Measurements from ENCODE around the gene DLGAP3.

DLGAP3 gene

GRCh38 chr1:34867415-34867814 is 62.0 kb downstream of the DLGAP3 start:
- no peak for DNase-seq (ENCODE audit: low spot score)

- no peak for DNase-seq (ENCODE audit: low spot score)
Measured at GRCh38 chr1:34866762-34867109, 62.7 kb downstream of the DLGAP3 start.

GRCh38 chr1:34865981-34866761 is 63.3 kb downstream of the DLGAP3 start:
- no peak for DNase-seq (ENCODE audit: low spot score)

- no peak for DNase-seq (ENCODE audit: low spot score)
Measured at GRCh38 chr1:34865573-34865972, 63.9 kb downstream of the DLGAP3 start.

GRCh38 chr1:34864759-34865158 is 64.7 kb downstream of the DLGAP3 start:
- DNase-seq (ENCODE audit: low spot score): no peak

GRCh38 chr1:34863501-34863900 is 65.9 kb downstream of the DLGAP3 start:
- no peak for DNase-seq (ENCODE audit: low spot score)

- DNase-seq (ENCODE audit: low spot score): peak; percentile 89
Measured at GRCh38 chr1:34859446-34860200, 69.8 kb downstream of the DLGAP3 start, which contains the start of gene SMIM12. TSS of gene SMIM12 (minus strand) at chr1:34859749. CDS start at chr1:34855977, 3,772 bp downstream.

- DNase-seq (ENCODE audit: low spot score): no peak
Measured at GRCh38 chr1:34858901-34859445, 70.5 kb downstream of the DLGAP3 start.

- no peak for DNase-seq (ENCODE audit: low spot score)
Measured at GRCh38 chr1:34856697-34857096, 72.8 kb downstream of the DLGAP3 start.

GRCh38 chr1:34852677-34853217 is 76.7 kb downstream of the DLGAP3 start:
- DNase-seq (ENCODE audit: low spot score): peak; percentile 90

- no peak for DNase-seq (ENCODE audit: low spot score)
Measured at GRCh38 chr1:34851431-34852105, 77.9 kb downstream of the DLGAP3 start.

- DNase-seq (ENCODE audit: low spot score): no peak
Measured at GRCh38 chr1:34850382-34850781, 79.1 kb downstream of the DLGAP3 start.

- no peak for DNase-seq (ENCODE audit: low spot score)
Measured at GRCh38 chr1:34847094-34847493, 82.4 kb downstream of the DLGAP3 start.

GRCh38 chr1:34846265-34846664 is 83.2 kb downstream of the DLGAP3 start:
- no peak for DNase-seq (ENCODE audit: low spot score)

GRCh38 chr1:34845131-34845901 is 84.1 kb downstream of the DLGAP3 start:
- no peak for DNase-seq (ENCODE audit: low spot score)

GRCh38 chr1:34844252-34844634 is 85.2 kb downstream of the DLGAP3 start:
- no peak for DNase-seq (ENCODE audit: low spot score)

- no peak for DNase-seq (ENCODE audit: low spot score)
Measured at GRCh38 chr1:34843392-34844251, 85.8 kb downstream of the DLGAP3 start.

- DNase-seq (ENCODE audit: low spot score): no peak
Measured at GRCh38 chr1:34842952-34843371, 86.5 kb downstream of the DLGAP3 start.

GRCh38 chr1:34842073-34842472 is 87.4 kb downstream of the DLGAP3 start:
- no peak for DNase-seq (ENCODE audit: low spot score)

GRCh38 chr1:34840426-34840825 is 89.0 kb downstream of the DLGAP3 start:
- no peak for DNase-seq (ENCODE audit: low spot score)

All from SK-N-DZ (cell line).